DMS53 treated with DMSO at 0.1 percent for 48 hours (cell line): ENCODE data around the gene HAUS5.
"Not testable (repeated sequence)": the region's sequence is repeated elsewhere in the genome, so short reads cannot be mapped to it uniquely, and the experiment has no call there.

Experiments used
- DNase-seq: peaks from one replicate; lab custom pipeline; 2025; ENCODE audit not compliant: unreplicated experiment; lab: John Stamatoyannopoulos, UW

Gene HAUS5

GRCh38 chr19:35642312-35642711 lies 29.8 kb downstream of the HAUS5 start:
- DNase-seq = no peak

GRCh38 chr19:35642798-35643254 lies 30.3 kb downstream of the HAUS5 start:
- no peak for DNase-seq

GRCh38 chr19:35643255-35644205 lies 31.0 kb downstream of the HAUS5 start:
- peak; percentile 92 for DNase-seq

- DNase-seq = peak; percentile 97
Measured at GRCh38 chr19:35644206-35644986, 31.9 kb downstream of the HAUS5 start.

- DNase-seq = no peak
Measured at GRCh38 chr19:35644987-35645679, 32.6 kb downstream of the HAUS5 start.

- no peak for DNase-seq
Measured at GRCh38 chr19:35645680-35646511, 33.4 kb downstream of the HAUS5 start.

- peak; percentile 99 for DNase-seq
Measured at GRCh38 chr19:35648017-35648961, 35.8 kb downstream of the HAUS5 start, which contains the start of gene COX6B1. TSS of gene COX6B1 (plus strand) at chr19:35648323. CDS start at chr19:35651244, 2,921 bp downstream.

GRCh38 chr19:35650581-35650980 lies 38.0 kb downstream of the HAUS5 start:
- DNase-seq = no peak

- not testable (repeated sequence) for DNase-seq
Measured at GRCh38 chr19:35654828-35655227, 42.3 kb downstream of the HAUS5 start.

- DNase-seq = no peak
Measured at GRCh38 chr19:35655600-35655999, 43.1 kb downstream of the HAUS5 start.

- no peak for DNase-seq
Measured at GRCh38 chr19:35656700-35657099, 44.2 kb downstream of the HAUS5 start.

- DNase-seq = no peak
Measured at GRCh38 chr19:35657904-35658700, 45.6 kb downstream of the HAUS5 start.

GRCh38 chr19:35661995-35662340 lies 49.4 kb downstream of the HAUS5 start:
- DNase-seq = no peak

GRCh38 chr19:35663981-35664380 lies 51.4 kb downstream of the HAUS5 start:
- DNase-seq = no peak

GRCh38 chr19:35665157-35665556 lies 52.6 kb downstream of the HAUS5 start:
- no peak for DNase-seq

- DNase-seq = no peak
Measured at GRCh38 chr19:35665604-35666003, 53.1 kb downstream of the HAUS5 start.

- DNase-seq = no peak
Measured at GRCh38 chr19:35666251-35666913, 53.8 kb downstream of the HAUS5 start, which contains the start of gene UPK1A. TSS of gene UPK1A (plus strand) at chr19:35666517. CDS start at chr19:35666813, 296 bp downstream.

GRCh38 chr19:35669566-35669965 lies 57.0 kb downstream of the HAUS5 start:
- no peak for DNase-seq
